ENCODE results near the gene EDIL3.
"Not testable (repeated sequence)": the region's sequence is repeated elsewhere in the genome, so short reads cannot be mapped to it uniquely, and the experiment has no call there.

DNA sequence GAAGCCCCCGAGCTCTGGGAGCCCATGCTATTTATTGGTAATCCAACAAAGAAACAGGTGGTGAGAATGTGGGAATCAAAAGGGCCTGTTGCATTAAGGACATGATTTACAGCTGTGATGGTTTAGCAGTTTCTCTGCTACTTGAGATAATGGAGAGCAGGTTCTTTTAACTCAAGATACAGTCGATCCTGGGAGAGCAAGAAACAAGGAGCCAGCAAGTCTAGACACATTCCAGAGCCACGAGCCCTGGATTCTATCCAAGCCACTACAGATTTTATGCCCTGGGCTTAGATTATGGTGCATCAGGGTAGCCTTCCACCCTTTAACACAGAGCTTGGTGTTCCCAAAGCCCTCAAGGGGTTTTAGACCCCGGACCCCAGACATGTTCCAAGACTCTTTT is 87.0 kb downstream of the EDIL3 start:
- TF ChIP-seq, protein P1, sequence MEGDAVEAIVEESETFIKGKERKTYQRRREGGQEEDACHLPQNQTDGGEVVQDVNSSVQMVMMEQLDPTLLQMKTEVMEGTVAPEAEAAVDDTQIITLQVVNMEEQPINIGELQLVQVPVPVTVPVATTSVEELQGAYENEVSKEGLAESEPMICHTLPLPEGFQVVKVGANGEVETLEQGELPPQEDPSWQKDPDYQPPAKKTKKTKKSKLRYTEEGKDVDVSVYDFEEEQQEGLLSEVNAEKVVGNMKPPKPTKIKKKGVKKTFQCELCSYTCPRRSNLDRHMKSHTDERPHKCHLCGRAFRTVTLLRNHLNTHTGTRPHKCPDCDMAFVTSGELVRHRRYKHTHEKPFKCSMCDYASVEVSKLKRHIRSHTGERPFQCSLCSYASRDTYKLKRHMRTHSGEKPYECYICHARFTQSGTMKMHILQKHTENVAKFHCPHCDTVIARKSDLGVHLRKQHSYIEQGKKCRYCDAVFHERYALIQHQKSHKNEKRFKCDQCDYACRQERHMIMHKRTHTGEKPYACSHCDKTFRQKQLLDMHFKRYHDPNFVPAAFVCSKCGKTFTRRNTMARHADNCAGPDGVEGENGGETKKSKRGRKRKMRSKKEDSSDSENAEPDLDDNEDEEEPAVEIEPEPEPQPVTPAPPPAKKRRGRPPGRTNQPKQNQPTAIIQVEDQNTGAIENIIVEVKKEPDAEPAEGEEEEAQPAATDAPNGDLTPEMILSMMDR (IDR thresholded peaks at IDR 0.05): not testable (repeated sequence)
- TF ChIP-seq POLR2A (IDR thresholded peaks at IDR 0.05): not testable (repeated sequence)

Data from lower leg skin (tissue), 3 donors.